Measurements from ENCODE around the gene CKB. TPM values are rescaled to one million over a fixed set of nuclear protein-coding genes. Genes with fewer than 3 reads are reported as not detected.

The CKB gene
- total RNA-seq, 1 donor = 5.1 TPM

- no peak for TF ChIP-seq CTCF (IDR thresholded peaks at IDR 0.05; ENCODE audit: extremely low read depth, low read depth, low read length)
- H3K36me3 ChIP-seq (ENCODE audit: insufficient read depth, low read length) = peaks cover 71% of the 10 kb centered on the region
Observed at GRCh38 chr14:103476631-103477030, 46.0 kb downstream of the CKB start.

DNA sequence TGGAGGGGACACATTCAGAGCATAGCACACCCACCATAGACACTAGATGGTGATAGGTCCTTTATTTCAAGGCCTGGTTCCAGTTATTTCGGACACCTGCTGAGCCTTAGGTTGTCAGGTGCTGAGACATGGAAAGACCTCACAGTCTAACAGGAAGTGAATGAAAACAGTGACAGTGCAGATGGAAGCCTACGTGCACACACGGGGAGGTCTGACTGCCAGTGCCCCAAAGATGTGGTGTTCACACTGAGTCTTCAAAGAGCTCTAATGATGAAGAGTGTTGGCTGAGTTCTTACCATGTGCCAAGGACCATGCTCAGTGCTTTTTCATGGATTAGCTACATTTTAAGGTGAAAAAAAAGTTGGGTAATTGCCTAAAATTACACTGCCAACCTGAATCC lies 46.6 kb downstream of the CKB start:
- no peaks in the 10 kb centered on the region for H3K27me3 ChIP-seq (ENCODE audit: insufficient read depth, low read length)
- H3K4me3 ChIP-seq (ENCODE audit: insufficient read depth, low read length) = no peak overlapping the region
- H3K36me3 ChIP-seq (ENCODE audit: insufficient read depth, low read length) = peaks cover 72% of the 10 kb centered on the region
- H3K4me2 ChIP-seq (ENCODE audit: insufficient read depth, low read length) = no peak overlapping the region
- peaks cover 4% of the 10 kb centered on the region for H4K20me1 ChIP-seq (ENCODE audit: insufficient read depth, low read length)
- no peak overlapping the region for H3K27ac ChIP-seq (ENCODE audit: low read depth, low read length)
- DNase-seq (ENCODE audit: insufficient read length, low spot score, missing footprints) = no peak
- no peaks in the 10 kb centered on the region for H3K9me3 ChIP-seq (ENCODE audit: low read depth, low read length)
- no peaks in the 10 kb centered on the region for H3K4me1 ChIP-seq (ENCODE audit: insufficient read depth, low read length)
- peaks cover 6% of the 10 kb centered on the region for H3K79me2 ChIP-seq (ENCODE audit: insufficient read depth, low read length)
- TF ChIP-seq CTCF (IDR thresholded peaks at IDR 0.05; ENCODE audit: extremely low read depth, low read depth, low read length) = no peak
- H2AFZ ChIP-seq (ENCODE audit: low read length) = no peak overlapping the region

More at GRCh38 chr14:103476631-103477030, 46.0 kb downstream of the CKB start:
- Histone ChIP-seq H2AFZ (ENCODE audit: low read length) (no peak overlapping the region), H4K20me1 (ENCODE audit: insufficient read depth, low read length) (peaks cover 4% of the 10 kb centered on the region), H3K9me3 (ENCODE audit: low read depth, low read length) (no peaks in the 10 kb centered on the region), H3K27me3 (ENCODE audit: insufficient read depth, low read length) (no peaks in the 10 kb centered on the region), H3K4me1 (ENCODE audit: insufficient read depth, low read length) (no peaks in the 10 kb centered on the region), H3K4me2 (ENCODE audit: insufficient read depth, low read length) (no peak overlapping the region), H3K79me2 (ENCODE audit: insufficient read depth, low read length) (peaks cover 6% of the 10 kb centered on the region), H3K27ac (ENCODE audit: low read depth, low read length) (no peak overlapping the region), H3K4me3 (ENCODE audit: insufficient read depth, low read length) (no peak overlapping the region)
- DNase-seq (ENCODE audit: insufficient read length, low spot score, missing footprints) = no peak

DNA sequence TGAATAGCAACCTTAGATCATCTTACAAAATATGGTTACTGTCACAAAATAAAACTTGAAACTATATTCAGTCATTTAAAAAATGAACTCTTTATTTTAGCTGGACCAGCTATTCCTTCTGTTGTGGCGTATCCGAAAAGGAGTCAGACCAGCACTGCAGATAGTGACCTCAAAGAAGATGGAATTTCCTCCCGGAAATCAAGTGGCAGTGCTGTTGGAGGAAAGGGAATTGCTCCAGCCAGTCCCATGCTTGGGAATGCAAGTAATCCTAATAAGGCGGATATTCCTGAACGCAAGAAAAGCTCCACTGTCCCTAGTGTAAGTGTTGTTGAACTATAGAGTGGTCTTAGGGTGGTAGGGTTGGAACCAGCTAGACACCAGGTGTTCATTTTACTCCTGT lies 47.7 kb downstream of the CKB start:
- DNase-seq (ENCODE audit: insufficient read length, low spot score, missing footprints) = no peak
- Histone ChIP-seq H4K20me1 (ENCODE audit: insufficient read depth, low read length) (peaks cover 4% of the 10 kb centered on the region), H3K27me3 (ENCODE audit: insufficient read depth, low read length) (no peaks in the 10 kb centered on the region), H3K4me2 (ENCODE audit: insufficient read depth, low read length) (no peak overlapping the region), H3K27ac (ENCODE audit: low read depth, low read length) (no peak overlapping the region), H2AFZ (ENCODE audit: low read length) (no peak overlapping the region), H3K79me2 (ENCODE audit: insufficient read depth, low read length) (peaks cover 6% of the 10 kb centered on the region), H3K36me3 (ENCODE audit: insufficient read depth, low read length) (peaks cover 67% of the 10 kb centered on the region), H3K9me3 (ENCODE audit: low read depth, low read length) (no peaks in the 10 kb centered on the region), H3K4me1 (ENCODE audit: insufficient read depth, low read length) (no peaks in the 10 kb centered on the region), H3K4me3 (ENCODE audit: insufficient read depth, low read length) (no peak overlapping the region)
- no peak for TF ChIP-seq CTCF (IDR thresholded peaks at IDR 0.05; ENCODE audit: extremely low read depth, low read depth, low read length)

DNA sequence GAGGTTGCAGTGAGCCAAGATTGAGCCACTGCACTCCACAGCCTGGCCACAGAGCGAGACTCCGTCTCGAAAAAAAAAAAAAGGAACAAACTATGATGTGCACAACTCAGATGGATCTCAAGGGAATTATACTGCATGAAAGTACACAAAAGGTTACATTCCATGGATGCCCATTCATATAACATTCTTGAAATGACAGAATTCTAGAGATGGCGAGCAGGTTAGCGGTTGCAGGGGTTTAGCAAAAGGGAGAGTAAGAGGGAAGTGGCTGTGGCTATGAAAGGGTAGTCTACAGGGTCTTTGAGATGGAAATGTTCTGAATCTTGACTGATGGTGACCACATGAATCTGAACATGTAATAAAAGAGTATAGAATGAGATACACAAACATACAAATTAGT lies 49.7 kb downstream of the CKB start:
- Histone ChIP-seq H3K4me3 (ENCODE audit: insufficient read depth, low read length) (no peak overlapping the region), H3K4me1 (ENCODE audit: insufficient read depth, low read length) (no peaks in the 10 kb centered on the region), H3K27ac (ENCODE audit: low read depth, low read length) (no peak overlapping the region), H2AFZ (ENCODE audit: low read length) (no peak overlapping the region), H4K20me1 (ENCODE audit: insufficient read depth, low read length) (peaks cover 4% of the 10 kb centered on the region), H3K27me3 (ENCODE audit: insufficient read depth, low read length) (no peaks in the 10 kb centered on the region), H3K79me2 (ENCODE audit: insufficient read depth, low read length) (peaks cover 3% of the 10 kb centered on the region), H3K36me3 (ENCODE audit: insufficient read depth, low read length) (peaks cover 74% of the 10 kb centered on the region), H3K9me3 (ENCODE audit: low read depth, low read length) (no peaks in the 10 kb centered on the region), H3K4me2 (ENCODE audit: insufficient read depth, low read length) (no peak overlapping the region)
- DNase-seq (ENCODE audit: insufficient read length, low spot score, missing footprints) = no peak
- TF ChIP-seq CTCF (IDR thresholded peaks at IDR 0.05; ENCODE audit: extremely low read depth, low read depth, low read length) = no peak

Small RNA genes lying within 50 kb of the gene (small RNA-seq; reads per million reads assigned to genes)
- gene RNU4-68P (not detected), gene RNU7-160P (not detected)

Other genes with a start within 250 kb of the CKB start
- gene EIF5, start 188.6 kb downstream of the CKB start, total RNA-seq = 197 and 221 TPM in 2 replicates
- gene MARK3, start 137.4 kb downstream of the CKB start, total RNA-seq = 101 and 108 TPM in 2 replicates
- gene TRMT61A, start 6.4 kb upstream of the CKB start, total RNA-seq = 9.0 and 10.6 TPM in 2 replicates
- 28.6 and 30.8 TPM in 2 replicates for gene BAG5, start 39.8 kb upstream of the CKB start, total RNA-seq
- 23.0 and 24.6 TPM in 2 replicates for gene COA8, start 40.1 kb upstream of the CKB start, total RNA-seq
- 198 and 205 TPM in 2 replicates for gene KLC1, start 106.4 kb upstream of the CKB start, total RNA-seq
- gene XRCC3, start 192.6 kb upstream of the CKB start, total RNA-seq = 4.3 and 5.0 TPM in 2 replicates
- 36.9 and 39.8 TPM in 2 replicates for gene ZFYVE21, start 193.0 kb upstream of the CKB start, total RNA-seq